ENCODE results near the gene ZDHHC4.

Gene ZDHHC4

GRCh38 chr7:6637544-6638229 lies 60.4 kb downstream of the ZDHHC4 start:
- DNase-seq, result peak; percentile 55

Measured in CD4-positive, alpha-beta T cell treated with Interleukin-4 for 4 hours (primary cell).